ENCODE data around the gene MX2. TPM values are rescaled to one million over a fixed set of nuclear protein-coding genes. Genes with fewer than 3 reads are reported as not detected.
"Not testable (repeated sequence)": the region's sequence is repeated elsewhere in the genome, so short reads cannot be mapped to it uniquely, and the experiment has no call there.

The MX2 gene
- total and polyA plus RNA-seq, 2 of the 8 experiments (the other 6 are each of a cell fraction or from before 2014, with no cell fraction given) = 3.1 to 8.9 TPM

DNA sequence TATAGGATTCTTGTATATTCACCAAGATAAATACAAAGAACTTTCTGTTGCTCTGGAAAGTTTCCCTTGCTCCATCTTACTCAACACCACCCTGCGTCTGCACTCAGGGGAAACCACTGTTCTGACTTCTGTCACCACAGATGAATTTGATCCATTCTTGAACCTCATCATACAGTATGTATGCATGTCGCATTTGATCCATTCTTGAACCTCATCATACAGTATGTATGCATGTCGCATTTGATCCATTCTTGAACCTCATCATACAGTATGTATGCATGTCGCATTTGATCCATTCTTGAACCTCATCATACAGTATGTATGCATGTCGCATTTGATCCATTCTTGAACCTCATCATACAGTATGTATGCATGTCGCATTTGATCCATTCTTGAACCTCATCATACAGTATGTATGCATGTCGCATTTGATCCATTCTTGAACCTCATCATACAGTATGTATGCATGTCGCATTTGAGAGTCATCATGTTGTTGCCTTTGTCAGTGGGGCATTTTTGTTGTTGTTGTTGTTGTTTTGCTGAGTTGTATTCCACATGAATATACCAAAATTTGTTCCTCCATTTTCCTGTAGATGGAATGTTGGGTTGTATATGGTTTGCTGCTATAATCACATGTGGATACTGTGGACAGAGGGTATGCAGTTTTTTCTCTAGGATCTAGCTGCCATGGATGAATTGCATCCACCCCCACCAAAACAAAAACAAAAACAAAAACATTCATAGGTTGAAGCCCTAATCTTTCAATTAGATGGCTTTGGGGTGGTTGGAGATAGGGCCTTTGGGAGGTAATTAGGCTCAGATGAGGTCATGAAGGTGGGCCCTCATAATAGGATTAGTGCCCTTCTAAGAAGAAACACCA lies 48.3 kb upstream of the MX2 start:
- H3K4me3 ChIP-seq (ENCODE audit: extremely low read depth in 1 of 4, insufficient read depth in 2 of 4, low read depth in 3 of 4, low read length in 4 of 4); H3K79me2 ChIP-seq (ENCODE audit: control insufficient read depth in 1 of 2, insufficient read depth in 2 of 2, low read length in 2 of 2); H3K79me1 ChIP-seq (ENCODE audit: low read depth, low read length); H3K4me1 ChIP-seq (replicated peaks in 1 of 4; ENCODE audit: control insufficient read depth in 3 of 4, insufficient read depth in 4 of 4, low read length in 3 of 4); H4K20me1 ChIP-seq (replicated peaks in 1 of 2; ENCODE audit: control insufficient read depth in 1 of 2, insufficient read depth in 2 of 2, low read length in 2 of 2); H3K9me3 ChIP-seq (ENCODE audit: insufficient read depth in 2 of 2, low read depth in 1 of 2, low read length in 1 of 2); H3K23ac ChIP-seq (ENCODE audit: insufficient read length); H2BK12ac ChIP-seq (ENCODE audit: low read depth, low read length); H2BK20ac ChIP-seq (ENCODE audit: low read length); H3K23me2 ChIP-seq (ENCODE audit: low read depth, low read length); H3K4me2 ChIP-seq (ENCODE audit: insufficient read depth in 1 of 2, low read depth in 2 of 2, low read length in 2 of 2); H3K56ac ChIP-seq (replicated peaks; ENCODE audit: insufficient read length, low read depth, low read length); H3K4ac ChIP-seq (replicated peaks; ENCODE audit: insufficient read length, low read depth, low read length); H4K91ac ChIP-seq (replicated peaks; ENCODE audit: insufficient read length, low read length); H3K18ac ChIP-seq (ENCODE audit: extremely low read depth, low read length); H2BK15ac ChIP-seq (ENCODE audit: low read length); H3K27ac ChIP-seq (ENCODE audit: low read depth, low read length); DNase-seq (ENCODE audit: low read depth in 1 of 2, low spot score in 2 of 2); POLR2A ChIA-PET (ENCODE audit: partially characterized antibody); H3K9ac ChIP-seq (replicated peaks in 1 of 4; ENCODE audit: extremely low read depth in 1 of 4, low read depth in 3 of 4, low read length in 3 of 4); H4K8ac ChIP-seq (ENCODE audit: extremely low read depth, insufficient read depth, low read length); H2AK5ac ChIP-seq (ENCODE audit: low read depth, low read length); H4K5ac ChIP-seq (ENCODE audit: insufficient read length, low read depth, low read length); H3K36me3 ChIP-seq (ENCODE audit: control insufficient read depth in 2 of 4, insufficient read depth in 4 of 4, low read length in 3 of 4); H2BK5ac ChIP-seq (ENCODE audit: low read depth, low read length); H2AFZ ChIP-seq (ENCODE audit: low read length); FAIRE-seq; H3K14ac ChIP-seq (ENCODE audit: insufficient read length); H2BK120ac ChIP-seq (replicated peaks; ENCODE audit: low read depth, low read length): not testable (repeated sequence)
- CTCF ChIA-PET (ENCODE audit: partially characterized antibody) = interaction anchor here (1.7 kb wide), 1 partner anchor 30 kb away, joined by 5 read pairs; no protein-coding TSS in a partner anchor
- peaks cover 0 to 16% (median 10%) of the 10 kb centered on the region in 4 experiments; a peak in 6 of 7 replicates for H3K27me3 ChIP-seq (replicated peaks in 1 of 4; ENCODE audit: control insufficient read depth in 3 of 4, extremely low read depth in 1 of 4, insufficient read depth in 3 of 4, low read length in 3 of 4)
- 90% methylated on average over 4 of the region's 8 CpGs; no CpG with 5 or more reads in 1 of the 2 experiments for WGBS, 2 experiments (ENCODE audit: extremely low coverage in 1 of 2, insufficient coverage in 1 of 2, insufficient read length in 1 of 2, insufficient replicate concordance in 2 of 2, low coverage in 1 of 2, low lambda C conversion rate in 2 of 2, missing lambda C conversion rate in 1 of 2)
